ENCODE data around the gene STOX1. TPM values are rescaled to one million over a fixed set of nuclear protein-coding genes. Genes with fewer than 3 reads are reported as not detected.
"Not testable (repeated sequence)": the region's sequence is repeated elsewhere in the genome, so short reads cannot be mapped to it uniquely, and the experiment has no call there.

STOX1 gene
- total RNA-seq, 1 experiment from 2014 or later: 1.4 TPM

- H3K4me2 ChIP-seq (ENCODE audit: low read length): no peak overlapping the region
Observed at GRCh38 chr10:68831961-68832455, 4.7 kb downstream of the STOX1 start.

GRCh38 chr10:68832601-68833000 is 5.3 kb downstream of the STOX1 start:
- Histone ChIP-seq H3K27ac (ENCODE audit: low read length) (no peak overlapping the region), H4K20me1 (ENCODE audit: low read length) (no peaks in the 10 kb centered on the region), H3K79me2 (ENCODE audit: low read length) (no peaks in the 10 kb centered on the region), H3K4me2 (ENCODE audit: low read length) (no peak overlapping the region), H2AFZ (ENCODE audit: low read length) (no peak overlapping the region), H3K27me3 (ENCODE audit: low read length) (no peaks in the 10 kb centered on the region), H3K9me2 (replicated peaks; ENCODE audit: low read length) (no peaks in the 10 kb centered on the region), H3K4me3 (ENCODE audit: low read length) (no peak overlapping the region), H3K36me3 (ENCODE audit: low read depth, low read length) (no peaks in the 10 kb centered on the region), H3K9ac (ENCODE audit: low read length) (no peak overlapping the region), H3F3A (ENCODE audit: low read length, unreplicated experiment) (no peaks in the 10 kb centered on the region), H3K4me1 (ENCODE audit: insufficient read depth, low read length) (no peaks in the 10 kb centered on the region), H3K9me3 (ENCODE audit: low read length) (no peaks in the 10 kb centered on the region)
- ChIA-PET POLR2A (ENCODE audit: unreplicated experiment) (no interaction called here), CTCF (no interaction called here)
- intact Hi-C loops (cut with micrococcal nuclease): no loop called here
- DNase-seq (no peak), ATAC-seq (no peak)
- no peak for TF ChIP-seq EZH2phosphoT487 (IDR thresholded peaks at IDR 0.05; ENCODE audit: borderline replicate concordance, low read length)
- no peak for TF ChIP-seq EZH2 (IDR thresholded peaks at IDR 0.05; ENCODE audit: low read length, unreplicated experiment)
- no peak for TF ChIP-seq CTCF (conservative IDR thresholded peaks at IDR 0.05; ENCODE audit: low read depth, low read length)
- no TSS peak for BruUV-seq (replicated peaks)

More at GRCh38 chr10:68831961-68832455, 4.7 kb downstream of the STOX1 start:
- no peak overlapping the region for H2AFZ ChIP-seq (ENCODE audit: low read length)
- H3K4me3 ChIP-seq (ENCODE audit: low read length): no peak overlapping the region
- BruUV-seq (replicated peaks): no TSS peak
- no peaks in the 10 kb centered on the region for H3F3A ChIP-seq (ENCODE audit: low read length, unreplicated experiment)
- no peaks in the 10 kb centered on the region for H3K79me2 ChIP-seq (ENCODE audit: low read length)
- H3K4me1 ChIP-seq (ENCODE audit: insufficient read depth, low read length): 0 out of 2 replicates have a peak, but pooled peaks cover under 1% of the 10 kb centered on the region
- ChIA-PET POLR2A (ENCODE audit: unreplicated experiment) (no interaction called here), CTCF (no interaction called here)
- no peak overlapping the region for H3K27ac ChIP-seq (ENCODE audit: low read length)
- H3K9me3 ChIP-seq (ENCODE audit: low read length): no peaks in the 10 kb centered on the region
- no peak for TF ChIP-seq EZH2 (IDR thresholded peaks at IDR 0.05; ENCODE audit: low read length, unreplicated experiment)
- intact Hi-C loops (cut with micrococcal nuclease): no loop called here
- H3K27me3 ChIP-seq (ENCODE audit: low read length): no peaks in the 10 kb centered on the region
- no peaks in the 10 kb centered on the region for H3K36me3 ChIP-seq (ENCODE audit: low read depth, low read length)
- no peaks in the 10 kb centered on the region for H4K20me1 ChIP-seq (ENCODE audit: low read length)
- ATAC-seq (no peak), DNase-seq (no peak)
- H3K9me2 ChIP-seq (replicated peaks; ENCODE audit: low read length): no peaks in the 10 kb centered on the region
- H3K9ac ChIP-seq (ENCODE audit: low read length): no peak overlapping the region

GRCh38 chr10:68837626-68838322 is 10.4 kb downstream of the STOX1 start:
- Histone ChIP-seq H3K9me3 (ENCODE audit: low read length) (no peaks in the 10 kb centered on the region), H4K20me1 (ENCODE audit: low read length) (no peaks in the 10 kb centered on the region), H3K9me2 (replicated peaks; ENCODE audit: low read length) (no peaks in the 10 kb centered on the region), H2AFZ (ENCODE audit: low read length) (no peak overlapping the region), H3K9ac (ENCODE audit: low read length) (no peak overlapping the region), H3K4me2 (ENCODE audit: low read length) (no peak overlapping the region), H3F3A (ENCODE audit: low read length, unreplicated experiment) (no peaks in the 10 kb centered on the region), H3K27ac (ENCODE audit: low read length) (no peak overlapping the region), H3K4me3 (ENCODE audit: low read length) (no peak overlapping the region), H3K4me1 (ENCODE audit: insufficient read depth, low read length) (no peaks in the 10 kb centered on the region), H3K36me3 (ENCODE audit: low read depth, low read length) (no peaks in the 10 kb centered on the region), H3K79me2 (ENCODE audit: low read length) (no peaks in the 10 kb centered on the region), H3K27me3 (ENCODE audit: low read length) (no peaks in the 10 kb centered on the region)
- BruUV-seq (replicated peaks): no TSS peak
- TF ChIP-seq EZH2phosphoT487 (IDR thresholded peaks at IDR 0.05; ENCODE audit: borderline replicate concordance, low read length) (no peak), CTCF (conservative IDR thresholded peaks at IDR 0.05; ENCODE audit: low read depth, low read length) (no peak), EZH2 (IDR thresholded peaks at IDR 0.05; ENCODE audit: low read length, unreplicated experiment) (no peak)
- intact Hi-C loops (cut with micrococcal nuclease): no loop called here
- DNase-seq (no peak), ATAC-seq (no peak)
- CTCF ChIA-PET: no interaction called here
- POLR2A ChIA-PET (ENCODE audit: unreplicated experiment): no interaction called here

GRCh38 chr10:68840650-68841049 is 13.3 kb downstream of the STOX1 start:
- CTCF ChIA-PET: not testable (repeated sequence)

More at GRCh38 chr10:68840650-68841049, 13.3 kb downstream of the STOX1 start:
- POLR2A ChIA-PET (ENCODE audit: unreplicated experiment); H3K4me1 ChIP-seq (ENCODE audit: insufficient read depth, low read length); H3K27ac ChIP-seq (ENCODE audit: low read length); H3K9me2 ChIP-seq (replicated peaks; ENCODE audit: low read length); DNase-seq; H3K4me3 ChIP-seq (ENCODE audit: low read length); H4K20me1 ChIP-seq (ENCODE audit: low read length); H3F3A ChIP-seq (ENCODE audit: low read length, unreplicated experiment); H3K9ac ChIP-seq (ENCODE audit: low read length); H3K27me3 ChIP-seq (ENCODE audit: low read length); H3K36me3 ChIP-seq (ENCODE audit: low read depth, low read length); H2AFZ ChIP-seq (ENCODE audit: low read length); ATAC-seq; H3K4me2 ChIP-seq (ENCODE audit: low read length); H3K79me2 ChIP-seq (ENCODE audit: low read length); BruUV-seq (replicated peaks); H3K9me3 ChIP-seq (ENCODE audit: low read length); intact Hi-C loops (cut with micrococcal nuclease): not testable (repeated sequence)

All from PC-3 (cell line).